ENCODE measurements around the gene SH3TC1. TPM values are rescaled to one million over a fixed set of nuclear protein-coding genes. Genes with fewer than 3 reads are reported as not detected.

SH3TC1 gene
- polyA plus RNA-seq, 4 donors, result 21.8 to 36.5 (median 24.7) TPM

GRCh38 chr4:8179771-8180170 is 19.3 kb upstream of the SH3TC1 start:
- DNase-seq (ENCODE audit: low read depth in 4 of 4, low spot score in 3 of 4), result no peak

DNA sequence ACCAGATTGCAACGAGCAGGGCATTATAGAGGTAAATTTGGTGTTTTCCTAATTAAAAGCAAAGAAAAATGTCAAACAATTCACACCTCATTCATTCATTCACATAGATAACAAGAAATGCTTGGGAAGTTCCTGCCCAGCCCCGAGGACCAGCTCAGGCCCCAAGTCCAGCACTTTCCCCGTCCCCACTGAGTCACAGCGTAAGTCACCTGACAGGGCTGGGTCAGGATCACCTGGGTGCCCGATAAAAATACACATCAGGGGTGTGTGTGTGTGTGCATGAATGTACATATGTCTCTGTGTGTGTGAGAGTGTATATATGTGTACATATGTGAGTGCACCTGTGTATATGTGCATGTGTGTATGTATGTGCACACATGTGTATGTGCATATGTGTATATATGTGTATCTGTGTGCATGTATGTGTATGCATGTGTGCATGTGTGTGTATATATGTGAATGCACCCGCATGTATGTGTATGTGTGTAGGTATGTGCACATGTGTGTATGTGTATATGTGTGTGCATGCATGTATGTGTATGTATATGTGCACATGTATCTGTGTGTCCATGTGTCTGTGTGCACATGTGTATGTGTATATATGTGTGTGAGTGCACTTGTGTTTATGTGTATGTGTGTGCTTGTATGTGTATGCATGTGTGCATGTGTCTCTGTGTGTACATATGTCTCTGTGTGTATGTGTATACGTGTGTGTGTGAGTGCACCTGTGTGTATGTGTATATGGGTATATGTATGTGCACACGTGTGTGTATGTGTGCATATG is 18.6 kb upstream of the SH3TC1 start:
- no peak for DNase-seq (ENCODE audit: low read depth in 4 of 4, low spot score in 3 of 4)

- DNase-seq (ENCODE audit: low read depth in 4 of 4, low spot score in 3 of 4), result no peak
Measured at GRCh38 chr4:8181119-8181518, 18.0 kb upstream of the SH3TC1 start.

GRCh38 chr4:8181844-8182243 is 17.2 kb upstream of the SH3TC1 start:
- DNase-seq (ENCODE audit: low read depth in 4 of 4, low spot score in 3 of 4), result no peak

- no peak for DNase-seq (ENCODE audit: low read depth in 4 of 4, low spot score in 3 of 4)
Measured at GRCh38 chr4:8182294-8182693, 16.8 kb upstream of the SH3TC1 start.

GRCh38 chr4:8182858-8183725 is 16.0 kb upstream of the SH3TC1 start:
- DNase-seq (ENCODE audit: low read depth in 4 of 4, low spot score in 3 of 4), result no peak

DNA sequence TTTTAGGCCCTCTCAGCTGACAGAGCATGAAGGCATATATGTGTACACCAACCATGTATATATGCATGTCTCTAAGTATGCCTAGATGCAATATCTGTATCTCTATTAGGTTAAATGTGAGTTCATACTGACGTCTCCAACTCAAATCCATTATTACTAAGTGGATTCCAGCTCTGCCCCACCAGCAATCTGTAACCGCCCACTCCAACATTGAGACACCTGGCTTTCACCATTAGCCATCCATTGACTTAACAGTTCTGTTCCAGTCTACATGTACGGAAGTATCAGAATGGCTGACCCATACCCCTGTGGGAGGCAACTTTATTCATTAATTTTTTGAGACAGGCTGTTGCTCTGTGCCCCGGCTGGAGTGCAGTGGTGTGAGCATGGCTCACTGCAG is 15.0 kb upstream of the SH3TC1 start:
- DNase-seq (ENCODE audit: low read depth in 4 of 4, low spot score in 3 of 4), result no peak

DNA sequence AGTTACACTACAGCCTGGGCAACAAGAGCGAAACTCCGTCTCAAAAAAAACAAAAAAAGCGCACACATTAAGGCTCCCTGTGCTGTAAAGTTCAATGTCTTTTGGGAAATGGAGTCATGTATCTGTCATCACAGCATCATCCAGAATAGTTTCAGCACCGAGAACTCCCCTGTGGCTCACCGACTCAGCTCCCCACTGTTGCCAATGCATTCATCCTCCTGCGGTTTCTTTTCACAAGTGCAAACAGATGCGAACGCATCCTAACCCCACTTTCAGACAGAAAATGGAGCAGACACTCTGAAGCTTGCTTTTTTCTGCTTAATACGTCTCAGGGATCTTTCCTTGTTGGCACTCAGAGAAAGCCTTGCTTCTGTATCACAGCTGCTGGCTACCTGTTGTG is 13.8 kb upstream of the SH3TC1 start:
- DNase-seq (ENCODE audit: low read depth in 4 of 4, low spot score in 3 of 4), result no peak

GRCh38 chr4:8185930-8186329 is 13.2 kb upstream of the SH3TC1 start:
- no peak for DNase-seq (ENCODE audit: low read depth in 4 of 4, low spot score in 3 of 4)

GRCh38 chr4:8188085-8188484 is 11.0 kb upstream of the SH3TC1 start:
- no peak for DNase-seq (ENCODE audit: low read depth in 4 of 4, low spot score in 3 of 4)

DNA sequence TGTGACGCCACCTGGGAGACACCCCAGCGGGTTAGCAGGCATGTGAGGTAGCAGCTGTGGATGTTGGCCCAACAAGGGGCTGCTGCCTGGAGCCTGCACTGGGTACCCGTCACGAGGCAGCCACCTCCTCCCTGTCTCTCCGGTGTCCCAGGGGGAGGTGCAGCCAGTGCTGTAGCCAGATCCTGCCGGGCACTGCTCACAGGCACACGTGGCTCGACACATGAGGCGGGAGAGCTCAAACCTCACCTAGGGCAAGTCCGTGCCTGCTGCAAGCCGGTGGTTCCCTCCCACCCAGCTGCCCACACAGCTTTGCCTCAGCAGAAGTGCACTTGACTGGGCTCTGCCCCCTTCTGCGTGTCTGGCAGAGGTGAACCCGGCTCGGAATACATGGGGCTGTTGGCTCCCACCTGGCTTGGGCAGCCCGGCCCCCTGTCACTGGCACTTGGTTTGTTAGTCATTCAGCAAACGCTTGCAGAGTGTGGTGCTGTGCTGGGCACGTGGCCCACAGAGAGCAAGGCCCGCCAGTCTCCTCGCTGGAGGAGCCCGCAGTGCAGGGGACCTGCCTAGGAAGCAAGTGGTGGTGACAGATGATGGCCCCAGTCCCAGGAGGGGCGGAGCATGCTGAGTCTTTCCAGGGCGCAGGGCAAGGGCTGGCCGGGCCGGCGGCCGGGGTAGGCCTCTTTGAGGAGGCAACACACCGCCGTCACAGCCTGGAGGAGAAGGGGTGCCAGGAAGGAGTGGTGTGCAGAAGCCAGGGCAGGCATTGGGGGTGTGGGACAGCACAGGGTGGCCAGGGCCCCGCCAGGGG is 10.1 kb upstream of the SH3TC1 start:
- no peak for DNase-seq (ENCODE audit: low read depth in 4 of 4, low spot score in 3 of 4)

DNA sequence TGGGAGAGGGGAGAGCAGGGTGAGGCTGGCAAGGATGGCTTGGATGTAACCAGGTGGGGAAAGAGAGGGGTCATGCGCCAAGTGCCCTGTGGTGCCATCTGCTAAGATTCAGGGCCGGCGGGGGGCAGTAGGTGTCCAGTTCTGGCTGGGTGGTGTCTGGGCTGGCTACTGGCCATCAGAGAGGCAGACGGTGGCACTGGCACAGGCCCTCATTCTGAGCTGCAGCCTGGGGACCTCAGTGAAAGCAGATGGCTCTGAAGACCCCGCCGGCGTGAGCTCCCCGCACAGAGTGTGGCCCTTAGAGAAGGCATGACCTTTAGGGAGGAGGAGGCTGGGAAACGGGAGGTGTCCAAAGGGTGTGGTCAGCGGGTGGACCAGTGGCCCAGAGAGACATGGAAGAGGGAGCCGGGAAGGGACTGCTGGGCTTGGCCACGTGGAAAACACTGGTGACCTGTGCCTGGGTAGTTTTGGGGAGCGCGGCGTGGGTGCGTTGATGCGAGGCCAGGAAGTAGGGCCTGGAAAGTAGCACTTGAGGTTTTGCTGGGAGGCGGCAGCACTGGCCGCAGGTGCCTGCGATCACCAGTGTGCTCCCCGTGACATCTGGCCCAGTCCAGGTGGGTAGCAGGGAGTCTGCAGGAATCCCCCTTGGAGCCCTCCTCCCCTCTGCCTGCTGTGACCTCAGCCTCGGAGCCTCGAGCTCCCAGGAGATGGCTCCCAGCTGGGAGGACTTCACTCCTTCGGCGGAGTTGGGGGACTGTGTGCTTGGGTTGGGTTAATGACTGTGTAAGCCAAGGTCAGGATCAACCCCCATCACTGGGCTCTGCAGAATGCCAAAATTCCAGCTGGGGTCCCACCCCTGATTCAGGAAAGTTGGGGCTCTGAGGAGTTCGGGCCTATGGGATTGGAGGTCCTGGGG is 9.3 kb upstream of the SH3TC1 start:
- no peak for DNase-seq (ENCODE audit: low read depth in 4 of 4, low spot score in 3 of 4)

- DNase-seq (ENCODE audit: low read depth in 4 of 4, low spot score in 3 of 4), result no peak
Measured at GRCh38 chr4:8191136-8191747, 7.8 kb upstream of the SH3TC1 start.

DNA sequence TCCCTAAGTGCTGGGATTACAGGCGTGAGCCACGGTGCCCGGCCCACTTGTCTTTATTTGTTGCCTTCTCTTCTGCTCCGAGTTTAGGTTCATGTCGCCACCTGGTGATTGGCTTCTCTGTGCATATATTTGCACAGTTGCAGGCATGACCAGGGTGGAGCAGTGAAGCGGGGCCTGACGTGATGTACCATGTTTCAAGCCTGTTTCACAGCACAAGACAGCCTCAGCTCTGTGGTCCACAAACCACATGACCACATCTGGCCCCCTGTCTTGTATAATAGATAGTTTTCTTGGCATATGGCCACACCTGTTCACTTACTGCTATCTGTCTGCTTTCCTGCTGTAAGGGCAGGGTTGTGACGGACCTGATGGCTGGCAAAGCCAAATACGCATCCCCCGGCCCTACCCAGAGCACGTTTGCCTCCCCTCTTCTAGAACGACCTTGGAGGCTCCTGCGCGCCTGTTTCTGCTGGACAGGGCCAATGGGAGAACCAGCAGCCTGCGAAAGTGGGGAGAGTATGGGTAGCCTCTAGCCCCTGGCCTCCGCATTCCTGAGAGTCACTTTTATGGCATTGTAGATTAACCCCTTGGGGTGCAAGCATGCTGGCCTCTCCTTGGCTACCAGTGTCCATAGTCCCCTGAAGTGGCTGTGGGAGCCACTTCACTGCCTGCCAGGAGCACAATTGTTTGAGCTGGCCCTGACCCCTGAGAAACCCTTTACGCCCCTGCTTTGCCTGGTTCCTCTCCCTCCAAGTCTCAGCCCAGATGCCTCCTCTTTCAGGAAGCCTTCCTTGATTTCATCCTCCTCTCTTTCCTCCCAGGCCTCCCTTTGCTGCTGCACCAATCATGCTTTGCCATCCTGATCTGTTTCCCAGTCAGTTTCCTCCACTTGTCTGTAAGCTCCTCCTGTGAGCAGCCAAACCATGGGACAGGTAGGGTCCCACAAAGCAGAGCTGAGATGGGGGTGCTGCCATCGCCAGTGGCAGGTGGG is 6.0 kb upstream of the SH3TC1 start:
- no peak for DNase-seq (ENCODE audit: low read depth in 4 of 4, low spot score in 3 of 4)

DNA sequence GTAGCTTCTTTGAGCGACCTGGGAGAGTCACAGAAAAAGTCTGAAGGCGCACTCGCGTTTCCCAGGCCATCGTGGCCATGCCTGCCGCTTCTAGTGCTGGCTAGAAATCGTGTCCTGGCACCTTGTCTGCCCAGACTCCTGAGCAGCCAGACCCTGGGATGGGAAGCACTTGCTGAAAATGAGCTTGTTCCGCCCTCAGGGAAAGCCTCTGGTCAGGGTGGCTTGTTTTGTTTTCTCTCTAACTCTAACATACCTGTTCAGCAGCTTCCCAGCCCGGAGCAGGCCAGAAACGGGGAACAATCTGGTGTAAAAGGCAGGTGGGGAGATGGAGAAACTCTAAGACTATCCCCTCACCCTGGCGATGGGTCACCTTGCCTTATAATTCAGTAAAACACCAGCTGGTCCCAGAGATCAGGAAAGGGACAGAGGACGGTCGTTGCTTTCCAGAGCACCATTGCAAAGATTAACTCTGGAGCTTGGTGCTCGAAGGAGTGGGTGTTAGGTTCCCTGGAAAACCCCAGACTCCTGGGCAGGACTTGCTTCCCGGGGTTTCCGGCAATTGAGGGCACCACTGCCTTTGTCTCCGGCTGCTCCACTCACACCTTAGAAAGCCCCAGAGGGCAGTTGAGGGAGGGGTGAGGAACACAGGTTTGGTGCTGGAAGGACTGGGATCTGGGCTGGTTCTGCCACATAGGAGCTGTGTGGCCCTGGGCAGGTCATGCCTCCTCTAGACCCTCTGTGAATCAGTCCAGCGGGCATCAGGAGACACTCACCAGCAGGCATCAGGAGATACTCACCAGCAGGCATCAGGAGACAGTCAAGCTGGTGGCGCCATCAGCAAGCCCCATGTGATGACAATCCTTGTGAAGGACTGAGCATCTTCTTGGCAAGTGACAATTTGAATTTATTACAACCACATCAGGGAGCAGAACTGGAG is 4.5 kb upstream of the SH3TC1 start:
- DNase-seq (ENCODE audit: low read depth in 4 of 4, low spot score in 3 of 4), result no peak

DNA sequence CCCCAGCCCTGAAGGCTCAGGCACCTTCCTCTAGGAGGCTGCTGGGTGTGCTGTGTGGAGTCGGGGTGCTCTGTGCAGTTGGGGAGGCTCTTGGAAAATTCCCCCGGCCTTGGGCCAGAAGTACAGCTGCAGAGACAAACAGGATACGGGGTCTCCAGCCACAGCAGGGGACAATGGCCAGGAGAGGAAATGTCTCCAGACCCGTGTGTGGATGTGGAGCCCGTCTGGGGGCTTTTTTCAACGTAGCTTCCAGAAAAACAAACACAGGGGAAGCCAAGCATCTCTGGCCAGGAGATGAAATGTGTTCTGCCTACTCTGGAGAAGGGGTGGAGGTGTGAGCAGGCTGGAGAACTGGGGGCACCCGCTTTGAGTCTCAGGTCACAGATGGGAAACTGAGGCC is 3.7 kb upstream of the SH3TC1 start:
- no peak for DNase-seq (ENCODE audit: low read depth in 4 of 4, low spot score in 3 of 4)

DNA sequence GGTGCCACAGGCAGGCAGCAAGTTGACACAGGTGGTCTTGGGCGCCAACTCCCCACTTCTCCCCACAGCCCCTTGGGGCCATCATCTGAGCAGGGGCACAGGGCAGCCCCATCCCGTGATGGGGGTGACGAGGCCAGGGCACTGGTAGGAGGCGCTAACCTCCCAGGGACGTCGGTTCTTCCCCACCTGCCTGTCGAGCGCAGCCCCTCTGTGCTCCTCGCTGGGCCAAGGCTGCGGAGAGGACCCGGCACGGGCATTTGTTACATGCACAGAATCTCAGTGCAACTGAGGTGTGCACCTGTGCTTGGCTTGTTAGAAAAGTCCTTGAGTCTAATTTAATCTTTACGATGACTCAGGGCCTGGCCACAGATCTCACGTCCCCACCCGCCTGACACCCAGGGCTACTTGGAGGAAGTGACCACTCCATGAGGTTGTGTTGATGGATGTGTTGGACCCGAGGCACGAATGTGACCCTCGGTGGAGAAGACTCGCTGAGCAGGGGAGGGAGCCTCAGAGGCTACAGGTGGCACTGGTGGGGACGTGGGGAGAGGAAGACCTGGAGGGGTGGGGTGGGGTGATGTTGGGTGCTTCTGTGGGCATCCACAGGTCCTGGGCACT is 3.1 kb upstream of the SH3TC1 start:
- DNase-seq (ENCODE audit: low read depth in 4 of 4, low spot score in 3 of 4), result no peak
